Stimulated activated CD4-positive, alpha-beta T cell treated with anti-CD3 and anti-CD28 coated beads, Interleukin-15, amount 100 ng/mL, for 1 hour (primary cell): Measurements from ENCODE around the gene SPACA7.

Source experiments
- DNase-seq, 2 donors: peaks; one replicate each; pipeline ENCODE4 v3.0.0-alpha.2; 2020; ENCODE audit warnings: low read depth in 1 of 2, low spot score in 1 of 2

The SPACA7 gene

DNA sequence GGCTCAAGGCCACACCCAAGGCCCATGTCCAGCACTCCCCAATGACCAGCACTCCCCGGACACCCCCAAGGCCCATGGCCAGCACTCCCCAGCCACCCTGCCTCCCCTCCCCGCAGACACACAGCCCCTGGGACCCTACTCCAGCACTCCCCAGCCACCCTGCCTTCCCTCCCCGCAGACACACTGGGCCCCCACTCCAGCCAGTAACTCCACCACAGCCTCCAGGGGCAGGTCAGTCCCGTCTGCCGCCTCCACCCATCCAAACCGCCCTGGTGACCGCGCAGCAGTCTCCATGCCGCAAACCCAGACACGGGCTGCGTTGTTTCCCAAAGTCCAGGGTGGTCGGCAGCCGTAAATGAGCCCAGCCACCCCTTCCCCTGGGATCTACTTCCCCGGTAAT, 70.7 kb downstream of the SPACA7 start:
- no peak for DNase-seq

GRCh38 chr13:112447306-112447705, 71.2 kb downstream of the SPACA7 start:
- DNase-seq = no peak

- DNase-seq = no peak
These were observed 71.8 kb downstream of the SPACA7 start for GRCh38 chr13:112447761-112448603.

DNA sequence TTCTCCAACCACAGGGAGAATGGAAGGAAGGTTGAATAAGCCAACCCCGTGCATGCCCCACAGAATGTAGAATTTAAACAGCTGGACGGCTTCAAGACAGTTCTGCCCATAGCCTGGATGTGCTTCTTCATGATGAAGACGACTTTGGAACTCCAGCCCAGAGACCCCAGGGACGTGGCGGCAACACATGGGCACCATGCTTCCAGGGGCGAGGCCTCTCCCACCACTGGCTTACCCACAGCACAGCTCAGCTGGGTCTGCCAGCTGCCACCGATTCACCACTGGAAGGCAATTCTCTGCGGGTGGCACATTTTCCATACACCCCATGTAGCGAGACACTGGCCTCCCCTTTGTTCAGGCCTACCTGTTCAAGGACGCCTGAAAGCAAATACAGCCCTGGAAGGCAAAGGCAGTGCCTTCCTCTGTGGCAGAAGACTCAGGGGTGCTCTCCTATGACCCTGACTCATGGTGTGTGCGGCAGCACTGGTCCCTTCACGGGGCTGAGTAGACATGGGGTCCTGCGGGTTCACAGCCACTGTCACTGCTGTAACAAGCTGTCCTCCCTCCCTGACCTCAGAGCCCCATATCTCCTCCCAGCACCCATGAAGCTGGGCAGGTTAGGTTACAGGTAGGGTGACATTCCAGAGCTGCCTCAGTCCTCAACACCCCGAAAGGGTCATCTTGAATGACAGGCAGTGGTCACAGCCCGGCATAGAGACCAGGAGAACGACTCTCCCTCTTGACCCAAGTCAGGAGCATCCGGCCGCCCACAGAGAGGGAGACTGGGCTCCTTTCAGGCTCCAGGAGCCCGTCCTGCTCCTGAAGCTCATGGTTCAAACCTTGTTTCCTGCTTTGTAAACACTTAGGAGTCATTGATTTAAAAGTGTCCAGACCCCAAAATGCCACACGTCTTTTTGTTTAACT, 72.7 kb downstream of the SPACA7 start:
- no peak for DNase-seq

DNA sequence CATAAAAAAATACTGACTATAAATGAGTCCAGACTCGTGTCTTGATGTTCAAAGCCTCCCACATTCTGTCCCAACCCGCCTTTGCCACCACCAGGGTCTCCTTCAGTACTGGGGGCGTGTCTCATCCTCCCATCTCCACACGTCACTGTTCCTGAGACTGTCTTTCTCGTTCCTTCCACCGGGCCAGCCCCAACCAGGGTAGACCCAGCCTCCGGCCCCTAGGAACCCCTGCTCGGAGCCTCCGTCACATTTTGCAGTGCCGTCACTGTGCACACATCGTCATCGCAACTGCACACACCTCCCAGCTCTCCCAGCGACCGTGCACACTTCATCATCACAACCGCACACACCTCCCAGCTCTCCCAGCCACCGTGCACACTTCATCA, 73.4 kb downstream of the SPACA7 start:
- no peak for DNase-seq

GRCh38 chr13:112450118-112450903, 74.2 kb downstream of the SPACA7 start:
- DNase-seq = no peak

DNA sequence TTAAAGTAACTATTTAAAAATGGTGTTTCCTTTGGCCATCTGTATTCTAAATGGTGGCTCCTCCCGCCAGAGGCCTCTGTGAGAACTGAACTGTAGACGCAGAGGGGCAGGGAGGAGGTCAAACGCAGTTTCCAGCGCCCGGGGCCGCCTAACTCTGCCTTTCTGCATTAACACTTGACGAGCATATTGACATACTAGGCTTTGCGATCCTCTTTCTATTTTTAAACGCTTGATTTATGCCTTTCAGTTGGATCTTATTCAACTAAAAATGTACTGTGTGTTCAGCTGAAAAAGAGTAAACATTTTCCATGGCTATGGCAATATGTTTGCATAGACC, 74.7 kb downstream of the SPACA7 start:
- no peak for DNase-seq

- no peak for DNase-seq
These were observed 75.6 kb downstream of the SPACA7 start for GRCh38 chr13:112451512-112452379.

GRCh38 chr13:112452380-112453206, 76.4 kb downstream of the SPACA7 start:
- no peak for DNase-seq

- DNase-seq = no peak
These were observed 77.2 kb downstream of the SPACA7 start for GRCh38 chr13:112453207-112453829.

GRCh38 chr13:112453874-112454647, 77.9 kb downstream of the SPACA7 start:
- no peak for DNase-seq

- DNase-seq = no peak
These were observed 78.6 kb downstream of the SPACA7 start for GRCh38 chr13:112454648-112455334.

DNA sequence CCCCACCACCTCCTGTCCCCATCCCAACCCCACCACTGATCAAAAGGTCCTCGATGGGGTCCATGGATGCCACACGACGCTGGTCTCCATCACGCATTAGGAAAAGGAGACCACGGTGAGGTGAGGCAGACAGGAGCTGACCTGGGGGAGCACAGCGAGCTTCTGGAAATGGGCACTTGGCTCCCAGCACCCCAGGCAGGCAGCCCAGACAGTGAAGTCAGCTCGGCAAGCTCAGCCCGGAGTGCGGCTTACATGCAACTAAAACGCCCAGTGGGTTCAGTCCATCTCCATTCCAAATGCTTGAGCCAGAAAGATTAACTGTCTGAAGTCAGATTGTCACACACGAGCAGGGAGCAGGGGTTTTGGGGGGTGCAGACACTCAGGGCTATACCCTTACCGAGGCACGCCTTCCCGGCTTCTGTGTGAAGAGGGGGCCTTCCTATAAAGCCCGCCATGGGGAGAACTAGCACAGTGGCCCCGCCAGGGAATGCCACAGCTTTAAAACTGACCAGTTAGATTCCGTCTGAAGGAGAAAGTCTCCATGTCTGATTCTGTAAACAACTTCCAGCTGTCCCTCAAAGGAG, 79.4 kb downstream of the SPACA7 start:
- DNase-seq = no peak

GRCh38 chr13:112456138-112457056, 80.2 kb downstream of the SPACA7 start:
- no peak for DNase-seq

DNA sequence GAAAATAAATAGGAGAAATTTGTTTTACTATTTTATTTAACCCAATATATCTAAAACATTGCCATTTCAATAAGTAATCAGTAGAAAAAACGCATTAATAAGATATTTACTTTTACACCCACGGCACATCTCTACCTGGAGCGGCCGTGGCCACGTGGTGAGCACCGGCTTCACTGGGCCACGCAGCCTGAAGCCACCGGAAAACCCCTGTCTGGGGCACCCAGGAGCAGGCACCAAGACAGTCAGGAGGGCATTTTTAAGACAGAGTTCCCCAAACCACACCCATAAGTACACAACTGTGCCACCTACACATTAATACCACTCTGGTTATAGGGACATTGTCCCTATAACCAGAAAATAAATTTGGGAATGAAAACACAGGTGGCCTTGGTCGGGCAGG, 80.9 kb downstream of the SPACA7 start:
- DNase-seq = no peak

GRCh38 chr13:112457485-112457884, 81.3 kb downstream of the SPACA7 start:
- no peak for DNase-seq
